Trophoblast cell (in vitro differentiated cells and primary cell): ENCODE results near the gene MYO16.

Source experiments
- DNase-seq, 2 donors: peaks; one replicate each; pipeline ENCODE4 v3.0.0-alpha.2; 2016
- H2AFZ ChIP-seq: 2 replicates; pipeline ENCODE4 v1.6.1; 2013; ENCODE audit warnings: low read length, moderate library complexity, mild to moderate bottlenecking; ENCODE audit not compliant: insufficient read depth, poor library complexity
- H2AK5ac ChIP-seq: 2 replicates; pipeline ENCODE4 v1.6.1; 2013; ENCODE audit warnings: mild to moderate bottlenecking, low read length
- H2BK120ac ChIP-seq: 2 replicates; pipeline ENCODE4 v1.6.1; 2013; ENCODE audit warnings: low read length, mild to moderate bottlenecking, moderate library complexity; ENCODE audit not compliant: insufficient read depth, poor library complexity
- H2BK12ac ChIP-seq: 2 replicates; pipeline ENCODE4 v1.6.1; 2013; ENCODE audit warnings: mild to moderate bottlenecking, low read length, moderate library complexity
- H2BK5ac ChIP-seq: 2 replicates; pipeline ENCODE4 v1.6.1; 2013; ENCODE audit warnings: low read length, low read depth, moderate library complexity, mild to moderate bottlenecking; ENCODE audit not compliant: poor library complexity
- H3K14ac ChIP-seq: 2 replicates; pipeline ENCODE4 v1.6.1; 2013; ENCODE audit warnings: mild to moderate bottlenecking, low read length
- H3K18ac ChIP-seq: 2 replicates; pipeline ENCODE4 v1.6.1; 2013; ENCODE audit warnings: mild to moderate bottlenecking, low read length
- H3K23ac ChIP-seq: 2 replicates; pipeline ENCODE4 v1.6.1; 2013; ENCODE audit warnings: low read length
- H3K27ac ChIP-seq: 2 replicates; pipeline ENCODE4 v1.5.1; 2013; ENCODE audit warnings: low read depth, mild to moderate bottlenecking, inconsistent platforms, low read length, moderate library complexity
- H3K27me3 ChIP-seq: 2 replicates; pipeline ENCODE4 v1.6.1; 2013; ENCODE audit warnings: inconsistent platforms, mild to moderate bottlenecking, low read length, moderate library complexity; ENCODE audit not compliant: insufficient read depth
- H3K36me3 ChIP-seq, 2 experiments: 1 replicate in 1 of 2; 2 replicates in 1 of 2; pipeline ENCODE4 v1.6.1; 2013; ENCODE audit warnings: low read length in 2 of 2, mild to moderate bottlenecking in 2 of 2, moderate library complexity in 1 of 2; ENCODE audit not compliant: insufficient read depth in 2 of 2, control insufficient read depth in 1 of 2
- H3K4ac ChIP-seq: 2 replicates; pipeline ENCODE4 v1.6.1; 2013; ENCODE audit warnings: low read depth, mild to moderate bottlenecking, low read length, moderate library complexity
- H3K4me1 ChIP-seq, 2 experiments: 1 replicate in 1 of 2; 2 replicates in 1 of 2; pipeline ENCODE4 v1.6.1; 2013; ENCODE audit warnings: low read length in 2 of 2, mild to moderate bottlenecking in 2 of 2, moderate library complexity in 1 of 2; ENCODE audit not compliant: insufficient read depth in 2 of 2, control insufficient read depth in 1 of 2
- H3K4me2 ChIP-seq: 2 replicates; pipeline ENCODE4 v1.6.1; 2013; ENCODE audit warnings: inconsistent platforms, mild to moderate bottlenecking, low read length, moderate library complexity
- H3K4me3 ChIP-seq: 2 replicates; pipeline ENCODE4 v1.5.1; 2013; ENCODE audit warnings: mild to moderate bottlenecking, low read depth, low read length, inconsistent platforms
- H3K79me1 ChIP-seq: one replicate; pipeline ENCODE4 v1.6.1; 2013; ENCODE audit warnings: low read length
- H3K79me2 ChIP-seq: 2 replicates; pipeline ENCODE4 v1.6.1; 2013; ENCODE audit warnings: low read length, mild to moderate bottlenecking; ENCODE audit not compliant: control insufficient read depth, insufficient read depth, poor library complexity
- H3K9ac ChIP-seq: 2 replicates; pipeline ENCODE4 v1.6.1; 2013; ENCODE audit warnings: mild to moderate bottlenecking, low read length
- H3K9me3 ChIP-seq: 2 replicates; pipeline ENCODE4 v1.6.1; 2013; ENCODE audit warnings: low read depth, mild to moderate bottlenecking, control low read depth, inconsistent platforms, low read length; ENCODE audit not compliant: insufficient read depth
- H4K12ac ChIP-seq: 2 replicates; pipeline ENCODE4 v1.6.1; 2013; ENCODE audit warnings: low read depth, mild to moderate bottlenecking, low read length, moderate library complexity
- H4K8ac ChIP-seq: 2 replicates; pipeline ENCODE4 v1.6.1; 2013; ENCODE audit warnings: low read depth, mild to moderate bottlenecking, low read length, moderate library complexity
- H4K91ac ChIP-seq: one replicate; pipeline ENCODE4 v1.6.1; 2013; ENCODE audit warnings: low read depth, mild to moderate bottlenecking, low read length, moderate library complexity
- WGBS: extraction: QIAGEN DNeasy Blood & Tissue Kit; methylation state at CpG from one replicate; pipeline ENCODE4 v1.1.7; 2013; ENCODE audit warnings: missing lambda C conversion rate; ENCODE audit not compliant: insufficient read length, insufficient coverage; ENCODE audit errors: extremely low coverage; 5-methylcytosine and 5-hydroxymethylcytosine counted together

The MYO16 gene

GRCh38 chr13:109254274-109254673, 624.9 kb downstream of the MYO16 start:
- H3K9ac ChIP-seq = no peak overlapping the region
- no peak overlapping the region for H4K8ac ChIP-seq
- no peaks in the 10 kb centered on the region for H3K36me3 ChIP-seq
- H2BK120ac ChIP-seq = peak overlapping the region; percentile 15
- H2AFZ ChIP-seq = no peak overlapping the region
- H2BK12ac ChIP-seq = peak overlapping the region; percentile 59
- no peak overlapping the region for H2AK5ac ChIP-seq
- H3K27ac ChIP-seq = no peak overlapping the region
- no peak overlapping the region for H3K14ac ChIP-seq
- H3K79me2 ChIP-seq = no peaks in the 10 kb centered on the region
- H3K4ac ChIP-seq = no peak overlapping the region
- H3K23ac ChIP-seq = no peak overlapping the region
- H2BK5ac ChIP-seq = peak overlapping the region; percentile 56
- no CpG with 5 or more reads among the region's 1 CpG for WGBS
- no peak overlapping the region for H3K18ac ChIP-seq
- H3K9me3 ChIP-seq = no peaks in the 10 kb centered on the region
- no peak overlapping the region for H4K12ac ChIP-seq
- H3K79me1 ChIP-seq = peaks cover 17% of the 10 kb centered on the region
- peaks cover 3 to 6% of the 10 kb centered on the region in 2 experiments for H3K4me1 ChIP-seq
- peak; percentile 78 to 89 for DNase-seq
- no peak overlapping the region for H3K4me3 ChIP-seq
- H3K4me2 ChIP-seq = no peak overlapping the region
- H3K27me3 ChIP-seq = no peaks in the 10 kb centered on the region
- no peak overlapping the region for H4K91ac ChIP-seq

GRCh38 chr13:109255141-109255856, 625.9 kb downstream of the MYO16 start:
- H3K18ac ChIP-seq = no peak overlapping the region
- no peaks in the 10 kb centered on the region for H3K79me2 ChIP-seq
- no peaks in the 10 kb centered on the region for H3K9me3 ChIP-seq
- peaks cover 3 to 6% of the 10 kb centered on the region in 2 experiments for H3K4me1 ChIP-seq
- H3K36me3 ChIP-seq = no peaks in the 10 kb centered on the region
- peak overlapping the region; percentile 37 for H2BK12ac ChIP-seq
- peak overlapping the region; percentile 26 for H2BK5ac ChIP-seq
- no peak overlapping the region for H3K4ac ChIP-seq
- H3K27me3 ChIP-seq = no peaks in the 10 kb centered on the region
- no CpG with 5 or more reads among the region's 4 CpGs for WGBS
- peak overlapping the region; percentile 47 for H2BK120ac ChIP-seq
- H4K12ac ChIP-seq = no peak overlapping the region
- peak overlapping the region; percentile 88 for H4K91ac ChIP-seq
- no peak overlapping the region for H3K4me3 ChIP-seq
- no peak overlapping the region for H2AK5ac ChIP-seq
- peak overlapping the region; percentile 30 for H2AFZ ChIP-seq
- no peak overlapping the region for H3K27ac ChIP-seq
- H3K79me1 ChIP-seq = peaks cover 17% of the 10 kb centered on the region
- DNase-seq = no peak
- no peak overlapping the region for H3K4me2 ChIP-seq
- H4K8ac ChIP-seq = peak overlapping the region; percentile 36
- peak overlapping the region; percentile 46 for H3K14ac ChIP-seq
- no peak overlapping the region for H3K9ac ChIP-seq
- H3K23ac ChIP-seq = no peak overlapping the region

- Histone ChIP-seq H3K18ac (no peak overlapping the region), H3K14ac (no peak overlapping the region), H2AK5ac (no peak overlapping the region), H3K4me2 (no peak overlapping the region), H3K4me3 (no peak overlapping the region), H3K79me1 (peaks cover 17% of the 10 kb centered on the region), H4K12ac (no peak overlapping the region), H2BK5ac (no peak overlapping the region), H2AFZ (no peak overlapping the region), H3K9ac (no peak overlapping the region), H3K4me1 (peaks cover 3 to 6% of the 10 kb centered on the region in 2 experiments), H2BK120ac (no peak overlapping the region), H3K9me3 (no peaks in the 10 kb centered on the region), H4K8ac (no peak overlapping the region), H3K27me3 (no peaks in the 10 kb centered on the region), H3K27ac (peak overlapping the region; percentile 65), H4K91ac (no peak overlapping the region), H3K36me3 (no peaks in the 10 kb centered on the region), H3K79me2 (no peaks in the 10 kb centered on the region), H2BK12ac (no peak overlapping the region), H3K23ac (no peak overlapping the region), H3K4ac (no peak overlapping the region)
- DNase-seq = peak; percentile 96 to 99
- WGBS = no CpG with 5 or more reads among the region's 3 CpGs
Measured at GRCh38 chr13:109256866-109257760, 627.7 kb downstream of the MYO16 start.
